HepG2 (cell line): ENCODE results near the gene LIME1. TPM values are rescaled to one million over a fixed set of nuclear protein-coding genes. Genes with fewer than 3 reads are reported as not detected.
A peak's percentile ranks its signal among the peaks of the same experiment; 100 is the strongest.

ENCODE experiments used
- AKAP8 ChIP-seq: sonication (generic); formaldehyde crosslinking; IDR thresholded peaks from 2 replicates; pipeline ENCODE4 v1.5.1; 2020; ENCODE audit warnings: mild to moderate bottlenecking, missing genetic modification reagents
- ARID5B ChIP-seq: IDR thresholded peaks from 2 replicates; pipeline ENCODE4 v1.4.0; 2020; ENCODE audit warnings: mild to moderate bottlenecking, missing genetic modification reagents
- DRAP1 ChIP-seq: IDR thresholded peaks from 2 replicates; pipeline ENCODE4 v1.6.1; 2016; ENCODE audit warnings: missing genetic modification reagents, missing compliant biosample characterization
- POLR2G ChIP-seq: fragments of 200-400 bp; formaldehyde crosslinking; IDR thresholded peaks from 2 replicates; pipeline ENCODE4 v1.6.1; 2018; ENCODE audit warnings: mild to moderate bottlenecking, low read depth, low read length, moderate library complexity
- RBM39 ChIP-seq: fragments of 200-400 bp; formaldehyde crosslinking; IDR thresholded peaks from one replicate; pipeline ENCODE4 v1.6.1; 2018; ENCODE audit warnings: antibody characterized with exemption, mild to moderate bottlenecking, low read depth, low read length; ENCODE audit not compliant: poor library complexity, severe bottlenecking
- SMARCC2 ChIP-seq: fragments of 450-650 bp; IDR thresholded peaks from 2 replicates; pipeline ENCODE4 v1.6.1; 2017; ENCODE audit warnings: antibody characterized with exemption, mild to moderate bottlenecking
- SRSF1 ChIP-seq: fragments of 200-400 bp; formaldehyde crosslinking; optimal IDR thresholded peaks from 2 replicates; pipeline ENCODE3; 2017; ENCODE audit warnings: mild to moderate bottlenecking, low read depth, low read length, moderate library complexity
- SUZ12 ChIP-seq: fragments of 150-350 bp; IDR thresholded peaks from 2 replicates; pipeline ENCODE4 v1.6.1; 2014; ENCODE audit warnings: low read depth, low read length
- ZBTB33 ChIP-seq: sonication (generic); formaldehyde crosslinking; IDR thresholded peaks from 2 replicates; pipeline ENCODE4 v1.4.0; 2020; ENCODE audit warnings: missing genetic modification reagents
- ZBTB39 ChIP-seq: sonication (generic); formaldehyde crosslinking; IDR thresholded peaks from 2 replicates; pipeline ENCODE4 v1.5.0; 2020; ENCODE audit warnings: missing genetic modification reagents
- ZKSCAN5 ChIP-seq: sonication (generic); formaldehyde crosslinking; IDR thresholded peaks from 2 replicates; pipeline ENCODE4 v1.5.1; 2020; ENCODE audit warnings: mild to moderate bottlenecking, missing genetic modification reagents
- ZNF263 ChIP-seq: sonication (generic); formaldehyde crosslinking; IDR thresholded peaks from 2 replicates; pipeline ENCODE4 v1.4.0; 2020; ENCODE audit warnings: missing genetic modification reagents
- ZNF367 ChIP-seq: sonication (generic); formaldehyde crosslinking; IDR thresholded peaks from 2 replicates; pipeline ENCODE4 v1.4.0; 2020; ENCODE audit warnings: missing genetic modification reagents, borderline replicate concordance
- ZNF615 ChIP-seq: sonication (generic); formaldehyde crosslinking; IDR thresholded peaks from 2 replicates; pipeline ENCODE4 v1.5.0; 2020; ENCODE audit warnings: mild to moderate bottlenecking, missing genetic modification reagents, borderline replicate concordance
- ZNF644 ChIP-seq: IDR thresholded peaks from 2 replicates; pipeline ENCODE4 v1.6.1; 2016; ENCODE audit warnings: low read depth
- ZNF710 ChIP-seq: sonication (generic); formaldehyde crosslinking; IDR thresholded peaks from 2 replicates; pipeline ENCODE4 v1.5.0; 2020; ENCODE audit warnings: mild to moderate bottlenecking, missing genetic modification reagents, borderline replicate concordance
- ZNF720 ChIP-seq: sonication (generic); formaldehyde crosslinking; IDR thresholded peaks from 2 replicates; pipeline ENCODE4 v1.4.0; 2020; ENCODE audit warnings: missing genetic modification reagents
- polyA plus RNA-seq, 8 experiments: library from polyadenylated mRNA; depleted of rRNA in 3 of 8; stranded (reverse) in 7 of 8; unstranded in 1 of 8; fragments of >200 nt; fragmentation: Illumina TruSeq in 4 of 8; extraction: Trizol in 4 of 8; gene quantifications; 2 replicates each; pipeline versions ENCODE4 v1.2.1 to v1.2.3, GENCODE V29; 2011 to 2016; ENCODE audit warnings: low read depth in 4 of 8, missing spikeins in 1 of 8, mixed read lengths in 1 of 8; ENCODE audit not compliant: insufficient read depth in 1 of 8
- total RNA-seq, 5 experiments: library from RNA; depleted of rRNA; stranded (reverse); fragments of >200 nt; fragmentation: Illumina TruSeq; extraction: Trizol; gene quantifications; 2 replicates each; pipeline ENCODE4 v1.2.3, GENCODE V29; 2016; ENCODE audit warnings: low read depth in 1 of 5

LIME1 gene
- total and polyA plus RNA-seq, 2 of the 13 experiments (the other 11 are each of a cell fraction or from before 2014, with no cell fraction given), result 13.0 to 61.5 TPM

- TF ChIP-seq ZBTB33, result peak; percentile 94
- TF ChIP-seq ZNF615, result no peak
- TF ChIP-seq ZNF720 (CRISPR knock-in tag), result no peak
- no peak for TF ChIP-seq ARID5B (CRISPR knock-in tag)
- TF ChIP-seq ZNF367, result no peak
- peak; percentile 19; the same call in 1 of the 2 replicates for TF ChIP-seq AKAP8 (CRISPR knock-in tag)
- no peak for TF ChIP-seq ZNF644 (CRISPR knock-in tag)
- TF ChIP-seq SMARCC2, result no peak
- no peak for TF ChIP-seq DRAP1 (CRISPR knock-in tag)
- no peak for TF ChIP-seq ZNF710
- TF ChIP-seq ZBTB39 (CRISPR knock-in tag), result no peak
- no peak for TF ChIP-seq SUZ12
- TF ChIP-seq ZNF263, result 0 out of 2 replicates have a peak, but pooled peaks have one; percentile 56
- TF ChIP-seq SRSF1, result peak; percentile 64
- TF ChIP-seq RBM39, result no peak
- no peak for TF ChIP-seq ZKSCAN5 (CRISPR knock-in tag)
- peak; percentile 58; the same call in 1 of the 2 replicates for TF ChIP-seq POLR2G
Observed at GRCh38 chr20:63734946-63735858, 1.3 kb upstream of the LIME1 start (continued).
